Right cardiac atrium (tissue), 5 donors: ENCODE measurements around the gene DHRS13. TPM values are rescaled to one million over a fixed set of nuclear protein-coding genes. Genes with fewer than 3 reads are reported as not detected.
"Not testable (repeated sequence)": the region's sequence is repeated elsewhere in the genome, so short reads cannot be mapped to it uniquely, and the experiment has no call there.

Experiments used
- ATAC-seq, 2 donors: fragments of 200-7000 bp; cut with Tn5 transposase; one replicate each; pipeline versions ENCODE4 v1.8.0 to v1.9.1; 2020; ENCODE audit warnings: moderate library complexity in 2 of 2, mild to moderate bottlenecking in 1 of 2
- DNase-seq, 3 donors: peaks; one replicate each; pipeline ENCODE4 v3.0.0-alpha.2; 2020
- H3K27ac ChIP-seq: one replicate; pipeline ENCODE4 v1.5.1; 2013; ENCODE audit warnings: mild to moderate bottlenecking, low read length, control low read depth, moderate library complexity
- H3K27me3 ChIP-seq: one replicate; pipeline ENCODE4 v1.6.1; 2013; ENCODE audit not compliant: control insufficient read depth, insufficient read depth
- H3K4me1 ChIP-seq: one replicate; pipeline ENCODE4 v1.6.1; 2013; ENCODE audit warnings: low read length; ENCODE audit not compliant: control insufficient read depth, insufficient read depth
- H3K4me3 ChIP-seq: one replicate; pipeline ENCODE4 v1.5.1; 2013; ENCODE audit warnings: low read length, control low read depth
- H3K9me3 ChIP-seq: one replicate; pipeline ENCODE4 v1.6.1; 2013; ENCODE audit warnings: low read length; ENCODE audit not compliant: control insufficient read depth
- WGBS: extraction: QIAGEN DNeasy Blood & Tissue Kit; methylation state at CpG from one replicate; pipeline ENCODE4 v1.1.7; 2013; 5-methylcytosine and 5-hydroxymethylcytosine counted together
- intact Hi-C, 4 donors: fragments of 100-400 bp; cut with DNase I; formaldehyde crosslinking; loops; one replicate each; pipeline versions ENCODE4 v1.11.0 to v1.14.0; 2022 to 2023
- polyA plus RNA-seq: library from polyadenylated mRNA; stranded (reverse); fragments of 200-250 nt; gene quantifications from one replicate; pipeline ENCODE4 v1.2.3, GENCODE V29; 2013
- total RNA-seq, 4 donors: library from RNA; stranded (reverse); fragmentation: NEBNext Ultra II Directional; extraction: Animal tissue kit (Norgen Biotek cat#: 25700); gene quantifications; one replicate each; pipeline ENCODE4 v1.2.1, GENCODE V29; 2021
- donor health status: healthy with polysubstance abuse.
- donor health status: DM: no; HTN: yes; CAD: no.
- donor health status: DM: no; HTN: no; CAD: no.
- donor health status: DM: no; HTN: yes; CAD: no; lungs with severe emphysema.
- donor health status: DM: yes; HTN: yes; CAD: no.

The DHRS13 gene
- total and polyA plus RNA-seq, 5 donors = 2.1 to 3.3 (median 2.3) TPM

GRCh38 chr17:28934508-28934907 lies 31.6 kb upstream of the DHRS13 start:
- WGBS = 96% methylated on average over 8 of the region's 8 CpGs
- H3K4me3 ChIP-seq, H3K9me3 ChIP-seq, H3K27me3 ChIP-seq, intact Hi-C loops, ATAC-seq, DNase-seq, H3K27ac ChIP-seq: not testable (repeated sequence)
- peaks cover 15% of the 10 kb centered on the region for H3K4me1 ChIP-seq

- DNase-seq = no peak
- Histone ChIP-seq H3K4me3 (no peak overlapping the region), H3K27ac (no peak overlapping the region), H3K9me3 (no peaks in the 10 kb centered on the region), H3K27me3 (no peaks in the 10 kb centered on the region), H3K4me1 (peaks cover 7% of the 10 kb centered on the region)
- 79% methylated on average over 2 of the region's 2 CpGs for WGBS
- intact Hi-C loops = no loop called here
- ATAC-seq = no peak
Observed at GRCh38 chr17:28929787-28930186, 26.9 kb upstream of the DHRS13 start.

GRCh38 chr17:28928061-28928460 lies 25.2 kb upstream of the DHRS13 start:
- Histone ChIP-seq H3K9me3 (no peaks in the 10 kb centered on the region), H3K27ac (no peak overlapping the region), H3K4me3 (no peak overlapping the region), H3K4me1 (peaks cover 7% of the 10 kb centered on the region), H3K27me3 (no peaks in the 10 kb centered on the region)
- intact Hi-C loops = no loop called here
- DNase-seq = no peak
- no peak for ATAC-seq
- 94% methylated on average over 2 of the region's 2 CpGs for WGBS

- H3K4me1 ChIP-seq = peaks cover 6% of the 10 kb centered on the region
- intact Hi-C loops = no loop called here
- H3K4me3 ChIP-seq = no peak overlapping the region
- no peaks in the 10 kb centered on the region for H3K9me3 ChIP-seq
- 90% methylated on average over 4 of the region's 4 CpGs for WGBS
- no peak for ATAC-seq
- no peak overlapping the region for H3K27ac ChIP-seq
- no peak for DNase-seq
- no peaks in the 10 kb centered on the region for H3K27me3 ChIP-seq
Observed at GRCh38 chr17:28926786-28927185, 23.9 kb upstream of the DHRS13 start.

- Histone ChIP-seq H3K9me3 (no peaks in the 10 kb centered on the region), H3K4me1 (peaks cover 6% of the 10 kb centered on the region), H3K27me3 (no peaks in the 10 kb centered on the region), H3K4me3 (no peak overlapping the region), H3K27ac (no peak overlapping the region)
- 72% methylated on average over 2 of the region's 2 CpGs for WGBS
- ATAC-seq = no peak
- intact Hi-C loops = no loop called here
- DNase-seq = no peak
Observed at GRCh38 chr17:28926366-28926765, 23.5 kb upstream of the DHRS13 start.

GRCh38 chr17:28925912-28926365 lies 23.1 kb upstream of the DHRS13 start:
- WGBS = 36% methylated on average over 2 of the region's 2 CpGs
- intact Hi-C loops = no loop called here
- no peaks in the 10 kb centered on the region for H3K27me3 ChIP-seq
- peak in 1 of 2 donors; percentile 61 for ATAC-seq
- no peak for DNase-seq
- peak overlapping the region; percentile 66 for H3K27ac ChIP-seq
- no peaks in the 10 kb centered on the region for H3K9me3 ChIP-seq
- peaks cover 6% of the 10 kb centered on the region for H3K4me1 ChIP-seq
- H3K4me3 ChIP-seq = no peak overlapping the region

GRCh38 chr17:28920201-28920600 lies 17.3 kb upstream of the DHRS13 start:
- H3K9me3 ChIP-seq = no peaks in the 10 kb centered on the region
- H3K27ac ChIP-seq = no peak overlapping the region
- H3K4me1 ChIP-seq = no peaks in the 10 kb centered on the region
- no peak overlapping the region for H3K4me3 ChIP-seq
- H3K27me3 ChIP-seq = no peaks in the 10 kb centered on the region
- intact Hi-C loops = no loop called here
- ATAC-seq (no peak), DNase-seq (no peak)

- 68% methylated on average over 2 of the region's 2 CpGs for WGBS
- intact Hi-C loops = loop anchor here in 3 of 4 donors (5.0 to 10.0 kb wide), 3 partner anchors 156 to 193 kb away; partner anchors contain the start of genes NEK8 (in 1 of the 3) and TLCD1 (in 1 of the 3)
- no peak for ATAC-seq
- H3K27me3 ChIP-seq = no peaks in the 10 kb centered on the region
- DNase-seq = no peak
- no peak overlapping the region for H3K27ac ChIP-seq
- no peaks in the 10 kb centered on the region for H3K4me1 ChIP-seq
- no peaks in the 10 kb centered on the region for H3K9me3 ChIP-seq
- H3K4me3 ChIP-seq = no peak overlapping the region
Observed at GRCh38 chr17:28918295-28918694, 15.4 kb upstream of the DHRS13 start.

GRCh38 chr17:28917465-28917864 lies 14.6 kb upstream of the DHRS13 start:
- Histone ChIP-seq H3K4me3 (no peak overlapping the region), H3K27ac (no peak overlapping the region), H3K27me3 (no peaks in the 10 kb centered on the region), H3K9me3 (no peaks in the 10 kb centered on the region), H3K4me1 (no peaks in the 10 kb centered on the region)
- intact Hi-C loops = loop anchor here in 3 of 4 donors (5.0 to 10.0 kb wide), 3 partner anchors 155 to 193 kb away; partner anchors contain the start of genes NEK8 (in 1 of the 3) and TLCD1 (in 1 of the 3)
- 44% methylated on average over 5 of the region's 5 CpGs for WGBS
- DNase-seq (no peak), ATAC-seq (peak in 1 of 2 donors; percentile 47)

- no peak for DNase-seq
- intact Hi-C loops = loop anchor here in 3 of 4 donors (5.0 to 10.0 kb wide), 3 partner anchors 155 to 192 kb away; partner anchors contain the start of genes NEK8 (in 1 of the 3) and TLCD1 (in 1 of the 3)
- Histone ChIP-seq H3K27me3 (no peaks in the 10 kb centered on the region), H3K9me3 (no peaks in the 10 kb centered on the region), H3K4me3 (no peak overlapping the region), H3K27ac (no peak overlapping the region), H3K4me1 (no peaks in the 10 kb centered on the region)
- WGBS = 83% methylated on average over 12 of the region's 12 CpGs
- ATAC-seq = no peak
Observed at GRCh38 chr17:28917029-28917428, 14.2 kb upstream of the DHRS13 start.

GRCh38 chr17:28916302-28916934 lies 13.5 kb upstream of the DHRS13 start:
- intact Hi-C loops = loop anchor here in 3 of 4 donors (5.0 to 10.0 kb wide), 3 partner anchors 154 to 192 kb away; partner anchors contain the start of genes NEK8 (in 1 of the 3) and TLCD1 (in 1 of the 3)
- no peaks in the 10 kb centered on the region for H3K9me3 ChIP-seq
- no peak overlapping the region for H3K4me3 ChIP-seq
- WGBS = 44% methylated on average over 6 of the region's 6 CpGs
- H3K4me1 ChIP-seq = no peaks in the 10 kb centered on the region
- H3K27me3 ChIP-seq = no peaks in the 10 kb centered on the region
- H3K27ac ChIP-seq = no peak overlapping the region
- ATAC-seq = peak; percentile 44 to 54
- DNase-seq = peak in 1 of 3 donors; percentile 77
